CD4-positive, alpha-beta T cell treated with Interferon gamma for 1 hour (primary cell): ENCODE measurements around the gene BOD1L2.

Experiments
- DNase-seq: peaks from one replicate; pipeline ENCODE4 v3.0.0-alpha.2; 2020

Gene BOD1L2

DNA sequence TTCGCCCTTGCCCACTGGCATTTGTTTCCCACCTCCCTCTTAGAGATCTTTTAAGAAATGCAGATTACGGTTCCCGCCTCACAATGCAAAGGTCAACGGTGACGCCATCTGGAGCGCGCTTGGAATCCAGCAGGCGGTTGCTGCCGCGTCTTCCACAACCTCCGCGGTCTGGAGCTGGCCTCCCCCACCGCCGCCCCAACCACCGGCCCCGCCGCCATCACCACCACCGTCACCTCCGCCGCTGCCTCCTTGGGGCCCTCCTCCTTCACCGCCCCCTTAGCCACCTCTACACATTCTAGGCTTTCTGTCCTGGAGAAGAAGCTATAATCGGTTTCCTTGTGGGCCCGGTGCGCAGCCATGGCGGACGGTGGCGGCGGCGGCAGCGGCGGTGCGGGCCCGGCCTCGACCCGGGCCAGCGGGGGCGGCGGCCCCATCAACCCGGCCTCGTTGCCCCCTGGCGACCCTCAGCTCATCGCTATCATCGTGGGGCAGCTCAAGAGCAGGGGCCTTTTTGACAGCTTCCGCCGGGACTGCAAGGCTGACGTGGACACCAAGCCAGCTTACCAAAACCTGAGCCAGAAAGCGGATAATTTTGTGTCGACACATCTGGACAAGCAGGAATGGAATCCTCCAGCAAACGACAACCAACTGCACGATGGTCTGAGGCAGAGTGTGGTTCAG, at the start of gene BOD1L2:
Gene BOD1L2 (plus strand): TSS at position 132 of the 681 bp plus-strand sequence. CDS start 226 bp downstream, at position 358.
- no peak for DNase-seq

DNA sequence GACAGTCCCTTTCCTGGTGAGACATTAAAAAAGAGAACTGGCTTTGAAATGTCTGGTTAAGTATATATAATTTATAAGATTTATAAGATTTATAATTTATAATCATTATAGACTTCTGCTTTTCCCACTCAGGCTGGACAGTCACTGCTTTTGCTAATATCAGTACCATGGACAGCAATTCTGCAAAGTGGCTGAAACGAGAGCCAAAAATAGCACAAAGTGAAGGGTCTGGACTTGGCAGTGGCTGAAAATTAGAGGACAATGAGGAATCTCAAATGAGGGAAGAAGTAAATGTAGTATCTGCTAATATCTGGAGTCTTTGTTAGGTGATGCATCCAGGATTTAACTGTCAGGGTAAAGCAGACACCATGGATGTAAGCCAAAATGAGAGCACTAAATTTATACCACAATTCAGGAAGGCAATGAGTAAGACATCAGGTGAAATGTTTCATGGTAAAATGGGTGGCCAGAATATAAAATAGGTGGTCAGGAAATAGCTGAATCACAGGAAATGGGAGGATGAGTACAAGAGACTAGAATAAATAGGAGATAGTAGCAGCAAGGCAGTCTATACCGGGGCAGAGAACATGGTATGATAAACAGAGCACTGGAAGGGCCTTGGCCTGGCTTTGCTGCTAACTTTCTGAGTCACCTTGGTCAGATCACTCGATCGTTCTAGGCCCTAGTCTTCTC, 39.6 kb upstream of the BOD1L2 start:
- no peak for DNase-seq

DNA sequence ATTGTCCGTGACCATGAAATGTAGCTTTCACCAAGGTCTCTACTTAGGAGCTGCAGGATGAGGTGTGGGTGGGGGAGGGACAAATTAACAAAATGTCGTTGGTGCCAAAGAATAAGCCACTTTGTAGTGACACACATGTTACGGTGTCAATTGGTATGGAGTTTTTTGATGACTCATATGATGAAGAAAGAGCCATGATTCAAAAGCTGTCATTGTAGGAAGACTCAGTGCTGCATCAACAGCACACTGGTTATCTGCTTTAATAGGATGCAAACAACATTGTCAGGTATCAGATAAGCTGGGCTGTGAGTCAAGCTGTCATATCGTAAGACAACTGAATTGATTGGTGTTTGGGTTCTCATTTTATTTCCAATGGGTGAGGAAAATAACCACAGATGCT, 36.6 kb upstream of the BOD1L2 start:
- DNase-seq = no peak

DNA sequence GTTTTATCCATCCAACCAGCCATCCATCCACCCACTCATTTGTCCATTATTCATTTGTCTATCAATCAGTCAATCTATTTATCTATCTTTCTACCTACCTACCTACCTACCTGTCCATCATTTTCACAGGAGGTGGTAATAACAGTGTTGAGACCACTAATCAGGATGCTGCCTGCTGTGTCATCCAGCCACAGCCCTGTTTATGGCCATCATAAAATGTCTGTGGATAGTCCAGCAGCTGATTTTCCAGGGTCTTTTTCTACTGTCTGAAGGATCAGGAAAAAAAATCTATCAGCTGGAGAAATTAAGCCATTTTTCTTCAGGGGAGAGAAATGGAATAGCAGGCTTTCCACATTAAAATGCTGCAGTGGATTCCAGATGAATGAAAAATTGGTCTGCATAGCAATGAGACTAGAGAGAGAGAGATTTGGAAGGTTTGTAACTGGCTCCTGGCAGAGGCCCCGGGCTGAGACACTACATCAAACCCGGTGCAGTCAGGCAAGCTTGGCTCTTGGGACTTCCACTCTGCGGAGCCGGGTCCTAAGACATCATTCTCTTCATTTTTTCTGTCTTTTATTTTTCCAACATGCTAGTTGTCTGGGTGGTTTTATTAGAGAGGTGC, 33.0 kb upstream of the BOD1L2 start:
- DNase-seq = no peak

DNA sequence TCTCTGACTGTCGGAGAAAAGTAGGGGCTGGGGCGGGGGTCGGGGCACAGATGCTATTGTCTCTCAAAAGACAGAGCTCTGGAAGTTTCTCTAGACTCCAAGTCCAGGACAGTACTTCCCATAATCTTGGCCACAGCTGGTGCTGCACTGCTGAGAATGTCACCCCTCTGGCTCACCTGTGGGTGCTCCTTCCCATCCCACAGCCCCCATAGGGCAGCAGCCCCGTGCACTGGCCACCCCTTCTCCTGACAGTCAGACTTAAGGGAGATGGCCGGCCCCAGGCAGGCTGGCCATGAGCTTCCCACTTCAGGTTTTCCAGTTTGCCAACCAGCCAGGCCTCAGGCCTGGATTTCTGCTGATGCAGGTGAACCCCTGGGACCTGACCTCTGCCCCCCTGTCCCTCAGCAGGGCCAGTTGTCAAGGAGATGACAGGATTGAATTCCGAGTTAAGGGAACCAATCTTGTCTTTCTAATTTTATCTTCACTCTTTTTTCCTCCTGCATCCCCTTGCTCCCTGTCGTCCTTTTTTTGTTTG, 30.2 kb upstream of the BOD1L2 start:
- no peak for DNase-seq

DNA sequence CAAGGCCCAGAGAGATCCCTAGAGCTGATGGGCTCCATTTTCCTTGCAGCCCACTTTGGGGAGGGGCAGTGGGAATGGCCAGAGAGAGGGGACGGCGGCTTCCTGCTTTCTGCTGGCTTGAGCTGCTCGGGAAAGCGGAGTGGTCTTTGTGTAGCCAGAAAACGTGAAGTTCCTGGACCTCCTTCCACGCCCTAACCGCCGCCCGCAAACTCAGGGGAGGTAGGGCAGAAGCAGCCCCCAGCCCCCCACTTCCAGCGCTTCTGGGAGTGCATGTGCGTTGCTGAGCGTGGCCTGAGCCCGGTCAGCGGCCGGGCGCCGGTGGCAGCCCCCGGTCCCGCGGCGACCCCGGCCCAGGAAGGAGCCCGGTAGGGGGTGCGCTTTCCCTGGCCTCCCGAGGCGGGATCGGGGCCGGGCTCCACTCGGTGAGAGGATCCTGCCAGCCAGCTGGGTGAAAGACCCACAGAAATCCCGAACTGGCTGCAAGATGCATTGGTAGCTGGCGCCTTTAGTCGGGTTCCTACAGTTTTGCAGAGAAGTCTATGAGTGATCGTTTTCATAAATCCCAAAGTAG, 25.3 kb upstream of the BOD1L2 start:
- no peak for DNase-seq

DNA sequence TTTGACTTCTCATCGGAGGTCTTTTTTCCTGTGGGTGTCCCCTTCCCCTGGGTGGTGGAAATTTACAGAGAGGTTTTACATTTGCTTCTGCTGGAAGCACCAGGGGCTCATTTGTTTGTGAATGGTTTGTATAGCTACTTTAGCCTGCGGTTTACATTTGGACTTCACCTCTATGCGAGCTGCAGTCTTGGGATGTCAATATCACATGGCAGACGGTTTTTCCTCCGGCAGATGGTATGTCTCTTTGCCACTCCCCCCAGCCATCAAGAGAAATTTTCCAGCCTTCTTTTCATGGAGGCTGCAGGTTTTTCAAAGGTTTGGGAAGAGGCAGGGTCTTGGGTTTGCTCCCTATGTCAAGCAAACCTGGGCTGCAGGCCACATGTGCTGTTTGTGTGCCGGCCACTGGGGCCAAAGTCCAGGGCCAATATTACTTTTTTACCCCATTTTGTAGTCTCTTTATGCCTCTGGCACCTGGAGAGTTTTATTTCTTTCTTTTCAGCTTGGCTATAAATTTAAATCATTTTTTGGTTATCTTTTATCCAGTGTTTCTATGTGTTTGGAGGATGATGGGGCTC, 23.9 kb upstream of the BOD1L2 start:
- no peak for DNase-seq

DNA sequence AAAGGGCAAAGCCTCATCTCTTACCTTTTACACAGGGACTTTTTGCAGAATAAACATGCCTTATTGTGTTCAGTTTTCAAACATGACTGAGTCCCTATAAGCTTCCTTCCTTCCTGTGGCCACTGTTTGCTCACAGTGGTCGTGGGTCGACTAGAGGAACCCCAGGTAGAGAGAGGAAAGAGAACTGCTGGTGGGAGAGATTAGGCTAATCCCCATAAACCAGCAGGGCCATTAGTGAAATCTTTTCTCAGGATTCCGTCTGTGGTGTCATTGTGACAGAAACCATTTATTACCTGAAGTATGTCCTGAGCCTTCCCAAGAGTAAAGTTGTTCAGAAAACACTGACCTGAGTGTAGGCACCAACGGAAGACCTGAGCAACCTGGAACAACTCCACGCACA, 21.3 kb upstream of the BOD1L2 start:
- DNase-seq = no peak

DNA sequence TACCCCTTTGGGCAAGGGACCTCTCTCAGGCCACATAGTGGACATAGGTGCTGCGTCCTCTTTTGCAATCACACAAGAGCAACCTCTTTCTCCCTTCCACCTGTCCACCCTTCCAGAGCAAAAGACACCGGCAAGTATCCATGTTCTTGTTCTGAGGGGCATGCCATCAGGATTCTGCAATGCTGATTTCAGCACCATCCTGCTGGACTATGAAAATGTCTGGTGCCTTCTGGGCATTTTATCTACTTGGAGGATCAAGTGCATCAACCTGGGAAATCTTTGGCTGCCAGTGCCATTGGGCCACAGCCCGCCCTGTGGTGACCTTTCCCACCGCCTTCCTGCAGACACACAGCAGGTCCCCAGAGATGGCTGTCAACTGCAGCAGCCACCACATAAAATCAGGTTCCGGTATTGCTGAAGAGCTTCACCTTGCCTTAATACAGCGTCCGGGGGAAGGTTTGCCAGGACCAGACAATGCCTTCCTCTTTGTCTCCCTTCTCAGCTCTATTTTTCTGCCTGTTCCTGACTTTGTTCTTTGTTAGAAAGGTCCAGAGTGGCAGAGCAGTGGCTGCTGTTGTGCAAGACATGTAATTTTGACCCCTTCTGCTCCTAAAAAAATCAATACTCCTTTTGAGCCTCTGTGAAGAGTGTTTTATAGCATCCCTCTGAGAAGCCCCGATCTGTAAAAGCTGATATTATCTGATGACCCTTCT, 18.5 kb upstream of the BOD1L2 start:
- no peak for DNase-seq

DNA sequence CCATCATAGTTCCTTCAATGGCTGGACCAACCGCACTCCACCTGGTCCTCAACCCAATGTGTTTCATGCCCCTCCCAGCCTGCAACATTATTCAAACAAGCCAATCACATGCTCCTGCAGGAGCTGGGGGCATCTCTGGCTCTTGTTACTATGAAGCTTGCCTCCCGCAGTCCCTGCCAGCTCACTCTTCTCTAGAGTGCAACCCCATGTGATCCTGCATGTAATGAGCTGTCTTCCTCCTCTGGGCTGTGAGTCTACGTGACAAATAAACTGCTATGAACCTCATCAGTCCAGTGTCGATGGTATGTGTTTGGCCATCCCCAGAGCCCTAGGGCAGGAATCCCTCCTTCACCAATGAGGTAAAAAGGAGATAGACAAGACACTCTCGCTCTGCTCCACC, 15.8 kb upstream of the BOD1L2 start:
- no peak for DNase-seq

DNA sequence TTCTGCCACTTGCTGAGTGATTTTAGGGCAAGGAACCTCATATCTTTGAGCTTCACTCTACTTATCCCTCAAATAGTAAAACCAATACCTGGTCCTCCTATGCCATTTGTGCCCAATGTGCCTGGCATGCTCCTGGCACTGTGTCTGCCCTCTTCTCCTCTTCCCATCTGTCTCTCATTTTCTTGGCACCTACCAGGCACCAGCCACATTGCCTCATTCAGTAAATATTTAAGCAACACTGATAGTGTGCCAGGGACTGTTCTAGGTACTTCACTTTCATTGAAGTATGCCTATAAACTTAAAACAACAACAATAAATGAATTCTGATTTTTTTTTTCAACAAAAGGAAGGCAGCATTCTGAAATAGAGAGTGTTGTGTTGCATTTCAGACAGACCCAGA, 15.1 kb upstream of the BOD1L2 start:
- DNase-seq = no peak

DNA sequence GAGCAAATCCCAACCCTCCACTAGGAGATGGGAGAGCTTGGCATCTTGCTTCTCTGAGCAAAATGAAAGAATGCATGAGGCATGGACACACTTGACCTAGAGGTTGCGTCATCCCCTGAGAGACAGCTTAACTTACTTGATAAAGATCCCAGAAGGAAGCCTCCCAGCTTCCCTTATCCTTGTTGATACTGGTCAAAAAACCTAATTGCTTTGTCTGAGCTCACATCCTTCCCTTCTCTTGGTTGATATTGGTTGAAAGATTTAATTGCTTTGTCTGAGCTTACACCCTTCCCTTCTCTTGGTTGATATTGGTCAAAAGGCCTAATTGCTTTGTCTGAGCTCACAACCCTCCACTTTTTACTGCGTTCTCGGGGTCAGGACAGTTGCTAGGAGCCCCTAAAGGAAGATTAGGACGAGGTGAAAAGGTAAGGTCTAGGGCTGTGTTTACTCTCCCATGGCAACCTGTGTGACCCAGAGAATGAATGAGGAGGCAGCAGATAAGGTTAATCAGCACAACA, 12.2 kb upstream of the BOD1L2 start:
- no peak for DNase-seq

DNA sequence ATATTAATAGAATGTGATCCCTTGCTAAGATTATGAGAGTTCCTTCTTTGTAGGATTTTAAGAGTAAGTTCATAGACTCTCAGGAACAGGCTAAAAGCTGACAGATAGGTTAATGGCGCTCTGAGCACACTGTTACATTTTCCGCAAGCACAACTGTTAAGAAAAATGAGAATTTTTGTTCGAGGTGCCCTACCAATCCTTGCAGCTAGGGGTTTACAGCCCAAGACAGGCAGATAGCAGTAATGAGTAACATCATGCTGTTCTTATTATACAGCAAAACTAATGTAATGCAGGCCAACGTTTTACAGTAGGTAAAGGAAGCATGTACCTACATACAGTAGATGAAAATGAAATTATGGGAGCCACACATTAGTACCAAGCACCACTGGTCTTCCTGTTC, 11.2 kb upstream of the BOD1L2 start:
- DNase-seq = no peak

DNA sequence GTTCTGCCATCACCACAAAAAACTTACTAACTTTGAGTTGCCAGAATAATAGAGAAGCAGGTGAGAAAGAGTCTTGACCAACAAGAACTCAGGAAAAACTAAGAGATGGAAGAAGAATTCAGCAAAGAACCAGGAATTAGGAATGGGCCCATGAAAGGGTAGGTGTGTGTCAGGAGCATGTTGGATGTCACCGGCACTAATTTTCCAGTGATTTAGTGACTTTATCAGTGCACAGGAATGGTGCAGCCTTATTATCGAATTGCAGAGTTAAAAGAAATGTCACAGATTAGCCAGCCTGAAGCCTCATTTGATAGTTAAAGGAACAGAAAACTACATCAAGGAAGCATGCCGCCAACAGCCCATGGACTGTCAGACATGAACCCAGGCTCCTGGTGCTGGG, 9.0 kb upstream of the BOD1L2 start:
- DNase-seq = no peak

DNA sequence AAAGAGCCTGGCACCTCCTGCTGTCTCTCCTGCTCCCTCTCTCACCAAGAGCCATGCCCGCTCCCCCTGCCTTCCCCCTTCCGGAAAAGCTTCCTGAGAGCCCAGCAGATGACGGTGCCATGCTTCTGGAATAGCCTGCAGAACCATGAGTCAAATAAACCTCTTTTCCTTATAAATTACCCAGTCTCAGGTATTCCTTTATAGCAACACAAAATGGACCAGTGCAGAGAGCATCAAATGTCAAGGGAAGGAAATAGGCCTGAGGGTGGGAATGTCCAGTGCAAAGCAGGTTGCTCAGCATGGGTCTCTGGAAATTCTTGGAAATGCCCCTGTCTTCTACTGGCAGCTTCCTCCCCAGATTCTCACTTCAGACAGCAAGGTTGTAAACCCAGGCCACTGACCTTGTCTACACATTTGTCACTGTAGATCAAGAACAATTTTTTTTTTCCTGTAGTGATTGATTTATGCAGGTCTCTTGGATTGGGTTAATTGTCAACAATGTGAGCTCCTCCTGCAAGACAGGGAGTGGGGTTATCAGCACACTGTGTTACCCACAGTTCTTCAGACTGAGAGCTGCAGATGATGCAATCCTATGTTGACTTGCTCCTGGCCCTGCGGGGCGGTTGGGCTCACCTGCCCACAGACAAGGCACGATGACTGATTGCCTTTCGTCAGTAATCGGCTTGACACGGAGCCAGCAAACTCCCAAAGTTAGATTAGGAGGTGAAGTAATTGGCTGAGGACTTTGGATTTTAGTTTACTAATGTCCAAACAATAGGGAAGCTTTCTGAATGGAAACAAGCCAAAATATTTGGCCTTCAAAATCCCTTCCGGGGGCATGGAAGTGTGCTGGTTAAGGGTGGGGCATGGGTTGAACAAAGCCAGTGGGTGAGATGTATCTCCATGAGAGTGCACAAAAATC, 5.4 kb upstream of the BOD1L2 start:
- no peak for DNase-seq

DNA sequence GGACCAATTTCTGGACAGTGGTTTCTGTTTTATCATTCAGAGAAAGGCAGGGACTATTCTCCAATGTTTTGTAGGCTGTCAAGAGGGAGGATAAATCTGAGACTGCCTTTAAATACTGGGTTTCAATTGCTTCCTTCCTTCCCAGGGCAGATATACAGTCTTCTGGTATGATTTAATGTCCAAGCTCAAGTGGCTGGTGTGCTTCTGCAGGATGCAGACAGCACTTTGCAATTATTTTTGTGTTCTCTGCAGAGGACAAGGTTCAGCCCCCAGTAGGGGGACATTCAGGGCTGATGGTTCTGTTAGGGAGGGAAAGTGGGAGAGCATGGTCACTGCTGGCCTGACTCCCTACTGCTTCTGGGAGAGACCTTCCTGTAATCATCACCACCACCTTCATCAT, 4.6 kb upstream of the BOD1L2 start:
- DNase-seq = no peak

DNA sequence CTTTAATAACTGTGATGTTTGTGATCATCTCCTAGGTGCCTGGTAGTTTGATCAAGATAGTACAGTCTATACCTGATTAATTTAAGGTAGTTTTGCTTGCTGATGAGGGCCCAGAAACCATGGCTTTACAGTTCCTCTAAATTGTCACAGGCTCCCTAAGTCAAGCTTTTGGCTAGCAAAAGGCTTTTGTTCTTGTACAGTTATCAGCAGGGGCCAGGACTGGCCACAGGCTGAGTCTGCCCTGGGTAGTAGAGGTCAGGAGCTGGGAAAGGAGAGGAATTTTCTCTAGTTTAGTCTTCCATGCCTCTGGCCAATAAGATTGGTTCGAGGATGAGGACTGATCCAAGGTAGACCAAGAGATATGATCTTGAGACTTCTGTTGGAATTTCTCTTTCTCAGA, 3.6 kb upstream of the BOD1L2 start:
- DNase-seq = no peak

DNA sequence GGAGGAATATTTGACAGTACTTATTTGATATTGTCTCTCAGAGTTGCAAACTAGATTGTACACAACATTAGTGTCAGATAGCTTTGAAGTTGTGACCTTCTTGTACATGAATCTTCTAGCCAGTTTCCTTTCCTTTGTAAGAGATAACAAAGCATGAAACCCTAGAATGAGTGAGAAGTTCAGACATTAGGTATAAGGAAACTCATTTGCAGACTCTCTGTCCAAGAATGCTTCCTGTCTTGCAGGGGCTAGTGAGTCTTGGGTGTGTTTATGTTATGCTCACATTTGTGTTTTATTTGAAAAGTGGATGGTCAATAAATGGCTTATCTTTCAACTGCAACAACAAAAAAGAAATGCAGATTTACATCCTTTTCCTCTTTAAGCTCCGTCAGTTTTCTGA, 1.4 kb downstream of the BOD1L2 start:
- DNase-seq = no peak

DNA sequence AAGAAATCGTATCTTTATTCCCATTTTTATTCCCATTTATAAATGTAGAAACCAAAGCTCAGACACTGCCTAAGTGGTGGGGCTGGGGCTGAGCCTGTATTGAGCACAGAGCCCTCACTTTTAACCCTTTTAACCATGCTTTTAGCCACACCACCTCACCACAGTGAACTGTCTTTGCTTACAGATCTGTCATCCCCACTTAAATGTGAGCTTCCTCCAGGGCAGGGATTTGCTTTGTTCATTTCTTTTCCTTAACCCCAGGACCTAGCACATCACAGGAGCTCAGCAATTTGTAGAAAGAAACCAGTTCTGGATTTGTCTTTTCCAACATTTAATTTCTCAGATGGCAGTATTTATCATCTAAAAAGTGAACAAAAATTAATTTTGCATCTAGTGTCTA, 2.2 kb downstream of the BOD1L2 start:
- no peak for DNase-seq

DNA sequence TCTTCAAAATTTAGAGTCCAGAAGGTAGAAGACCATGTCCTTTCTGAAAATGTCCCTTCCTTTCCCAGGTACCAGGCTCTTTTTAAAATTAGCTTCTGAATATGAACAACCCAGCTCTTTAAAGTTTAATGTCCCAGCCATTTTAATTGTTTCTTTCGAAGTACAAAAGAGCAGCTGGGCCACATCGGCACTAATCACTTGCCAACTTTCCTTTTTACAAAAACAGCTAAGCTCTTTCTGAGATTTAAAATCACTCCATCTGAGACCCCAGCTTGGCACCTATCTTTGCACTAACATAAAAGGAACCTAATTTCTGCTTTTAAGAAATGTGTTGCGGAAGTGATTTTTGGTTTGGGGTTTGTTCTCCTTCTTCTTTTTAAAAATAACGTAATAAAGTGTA, 2.6 kb downstream of the BOD1L2 start:
- no peak for DNase-seq

DNA sequence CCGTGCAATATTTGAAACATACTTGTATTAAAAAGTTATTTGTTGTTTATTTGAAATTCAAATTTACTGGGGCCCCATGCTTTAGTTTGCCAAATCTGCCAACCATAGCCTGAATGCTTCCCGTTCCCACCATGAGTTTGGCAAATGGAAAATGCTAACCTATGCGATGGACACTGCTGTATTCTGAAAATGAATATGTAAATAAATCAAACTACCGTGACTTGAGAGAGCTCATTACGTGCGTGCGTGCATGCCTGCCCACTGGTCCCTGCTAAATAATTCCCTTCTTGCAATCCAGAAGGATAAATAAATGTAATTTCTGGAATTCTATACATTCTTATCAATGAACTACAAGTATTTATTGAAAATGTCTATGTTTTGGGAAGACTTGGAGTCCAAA, 3.2 kb downstream of the BOD1L2 start:
- DNase-seq = no peak
